Loucy (cell line): ENCODE data around the gene FAM180A.

Source experiments
- H2AFZ ChIP-seq: fragments of 200-600 bp; sonication (generic); 2 replicates; pipeline ENCODE4 v1.6.0; 2016; ENCODE audit warnings: antibody characterized with exemption, mild to moderate bottlenecking, low read length, moderate library complexity
- H3F3A ChIP-seq: fragments of 200-600 bp; 2 replicates; pipeline ENCODE4 v1.6.0; 2016; ENCODE audit warnings: antibody characterized with exemption, low read depth, mild to moderate bottlenecking
- H3K27me3 ChIP-seq: fragments of 200-600 bp; sonication (generic); 2 replicates; pipeline ENCODE4 v1.6.1; 2014; ENCODE audit warnings: low read length, mild to moderate bottlenecking; ENCODE audit not compliant: insufficient read depth, poor library complexity, severe bottlenecking
- H3K36me3 ChIP-seq: fragments of 200-600 bp; sonication (generic); 2 replicates; pipeline ENCODE4 v1.6.1; 2016; ENCODE audit warnings: low read length; ENCODE audit not compliant: insufficient read depth
- H3K4me1 ChIP-seq: fragments of 200-600 bp; sonication (generic); 2 replicates; pipeline ENCODE4 v1.5.1; 2014; ENCODE audit warnings: low read length, mild to moderate bottlenecking; ENCODE audit not compliant: insufficient read depth, poor library complexity, severe bottlenecking
- H3K4me2 ChIP-seq: fragments of 200-600 bp; sonication (generic); 2 replicates; pipeline ENCODE4 v1.6.0; 2014; ENCODE audit warnings: antibody characterized with exemption, low read length, low read depth, mild to moderate bottlenecking; ENCODE audit not compliant: poor library complexity, severe bottlenecking
- H3K4me3 ChIP-seq: fragments of 200-600 bp; sonication (generic); 2 replicates; pipeline ENCODE4 v1.5.1; 2014; ENCODE audit warnings: low read length, mild to moderate bottlenecking, mixed read lengths; ENCODE audit not compliant: poor library complexity, severe bottlenecking
- H3K79me2 ChIP-seq: fragments of 200-600 bp; sonication (generic); 2 replicates; pipeline ENCODE4 v1.6.1; 2014; ENCODE audit warnings: low read length; ENCODE audit not compliant: insufficient read depth
- H3K9ac ChIP-seq: fragments of 200-600 bp; sonication (generic); 2 replicates; pipeline ENCODE4 v1.6.0; 2014; ENCODE audit warnings: mild to moderate bottlenecking, low read depth, low read length, moderate library complexity; ENCODE audit not compliant: poor library complexity, severe bottlenecking
- H3K9me2 ChIP-seq: fragments of 200-600 bp; sonication (generic); replicated peaks from 2 replicates; pipeline ENCODE4 v1.6.1; 2016; ENCODE audit warnings: low read depth, low read length, mixed read lengths
- H3K9me3 ChIP-seq: fragments of 200-600 bp; sonication (generic); 2 replicates; pipeline ENCODE4 v1.6.1; 2014; ENCODE audit warnings: mild to moderate bottlenecking, antibody characterized with exemption, low read length, low read depth; ENCODE audit not compliant: insufficient read depth
- H4K20me1 ChIP-seq: fragments of 200-600 bp; sonication (generic); 2 replicates; pipeline ENCODE4 v1.6.0; 2014; ENCODE audit warnings: antibody characterized with exemption, low read length, mild to moderate bottlenecking; ENCODE audit not compliant: insufficient read depth, poor library complexity, severe bottlenecking
- CTCF ChIP-seq: fragments of 200-600 bp; sonication (generic); conservative IDR thresholded peaks from 2 replicates; pipeline ENCODE4 v1.5.1; 2014; ENCODE audit warnings: mild to moderate bottlenecking, antibody characterized with exemption, low read length
- EZH2phosphoT487 ChIP-seq: fragments of 200-600 bp; IDR thresholded peaks from 2 replicates; pipeline ENCODE4 v1.6.1; 2018; ENCODE audit warnings: antibody characterized with exemption, mild to moderate bottlenecking, moderate library complexity, borderline replicate concordance

The FAM180A gene

GRCh38 chr7:135718794-135719437, 29.7 kb downstream of the FAM180A start:
- Histone ChIP-seq H3F3A (no peaks in the 10 kb centered on the region), H3K4me2 (no peak overlapping the region), H3K9me2 (no peaks in the 10 kb centered on the region), H2AFZ (no peak overlapping the region), H4K20me1 (no peaks in the 10 kb centered on the region), H3K36me3 (no peaks in the 10 kb centered on the region), H3K4me3 (no peak overlapping the region), H3K4me1 (no peaks in the 10 kb centered on the region), H3K27me3 (no peaks in the 10 kb centered on the region), H3K9me3 (no peaks in the 10 kb centered on the region), H3K79me2 (no peaks in the 10 kb centered on the region), H3K9ac (no peak overlapping the region)
- TF ChIP-seq EZH2phosphoT487 (no peak), CTCF (no peak)

GRCh38 chr7:135718219-135718618, 30.4 kb downstream of the FAM180A start:
- Histone ChIP-seq H2AFZ (no peak overlapping the region), H3K36me3 (no peaks in the 10 kb centered on the region), H3K27me3 (no peaks in the 10 kb centered on the region), H3K79me2 (no peaks in the 10 kb centered on the region), H4K20me1 (no peaks in the 10 kb centered on the region), H3F3A (no peaks in the 10 kb centered on the region), H3K9me2 (no peaks in the 10 kb centered on the region), H3K4me1 (no peaks in the 10 kb centered on the region), H3K4me2 (no peak overlapping the region), H3K9me3 (no peaks in the 10 kb centered on the region), H3K4me3 (no peak overlapping the region), H3K9ac (no peak overlapping the region)
- TF ChIP-seq CTCF, result no peak
- no peak for TF ChIP-seq EZH2phosphoT487

- Histone ChIP-seq H3K79me2 (no peaks in the 10 kb centered on the region), H3K4me3 (no peak overlapping the region), H3K4me1 (no peaks in the 10 kb centered on the region), H3K9me3 (no peaks in the 10 kb centered on the region), H3K4me2 (no peak overlapping the region), H3F3A (no peaks in the 10 kb centered on the region), H2AFZ (no peak overlapping the region), H4K20me1 (no peaks in the 10 kb centered on the region), H3K9me2 (no peaks in the 10 kb centered on the region), H3K9ac (no peak overlapping the region), H3K36me3 (no peaks in the 10 kb centered on the region), H3K27me3 (no peaks in the 10 kb centered on the region)
- no peak for TF ChIP-seq EZH2phosphoT487
- no peak for TF ChIP-seq CTCF
Measured at GRCh38 chr7:135717693-135718092, 30.9 kb downstream of the FAM180A start.
